ENCODE results near the gene SSTR4.

SSTR4 gene

DNA sequence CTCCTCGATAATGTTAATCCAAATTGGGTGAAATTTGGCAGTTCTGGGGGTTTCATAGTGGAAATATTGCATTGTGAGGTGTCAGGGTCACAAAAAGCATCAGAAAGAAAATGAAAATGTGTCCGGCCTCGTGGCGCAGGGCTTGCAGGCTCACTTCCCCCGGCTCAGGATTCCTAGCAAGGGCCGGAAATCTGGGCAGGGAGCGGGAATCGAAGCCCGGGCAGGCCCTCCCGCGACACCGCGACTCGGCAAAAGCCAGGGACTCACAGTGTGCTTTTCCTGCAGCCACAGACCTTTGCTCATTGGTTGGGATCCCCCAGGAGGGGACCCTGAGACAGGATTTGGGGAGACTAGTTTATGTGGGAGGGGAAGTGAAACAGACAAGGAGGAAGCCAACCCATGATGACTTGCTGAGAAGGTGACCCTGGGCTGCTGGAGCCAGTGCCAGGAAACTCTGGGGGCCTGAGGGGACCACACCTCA lies 51.9 kb downstream of the SSTR4 start:
- no peak for DNase-seq (ENCODE audit: low read depth)

DNA sequence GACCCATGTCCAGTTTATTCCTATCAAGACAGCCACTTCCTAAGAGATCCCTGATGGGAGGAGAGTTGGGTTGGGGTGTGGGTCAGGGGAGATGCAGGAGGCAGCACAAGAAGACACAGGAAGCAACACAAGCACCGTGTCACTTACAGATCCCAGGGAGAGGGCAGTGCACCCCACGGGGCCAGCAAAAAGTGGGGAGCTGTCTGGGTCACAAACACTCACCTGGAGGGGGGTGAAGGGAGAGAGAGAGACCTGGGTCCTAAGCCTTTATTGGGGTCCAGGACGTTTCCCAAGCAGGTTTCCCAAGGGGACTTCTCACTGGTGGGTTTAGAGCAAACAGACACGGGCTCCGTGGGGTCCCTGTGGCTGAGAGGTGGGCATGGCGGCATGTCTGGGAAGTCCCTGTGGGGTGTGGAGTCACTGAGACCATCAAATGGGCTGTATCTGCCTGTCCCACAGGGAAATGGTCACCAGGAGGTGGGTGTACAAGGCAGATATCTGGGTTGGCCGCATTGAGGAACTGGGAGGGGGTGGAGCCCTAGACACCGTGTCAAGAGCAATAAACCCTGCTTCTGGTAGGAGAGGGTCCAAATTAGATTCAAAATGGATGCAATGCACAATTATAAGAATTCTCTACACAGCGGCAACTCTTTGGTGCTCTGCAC lies 52.6 kb downstream of the SSTR4 start:
- no peak for DNase-seq (ENCODE audit: low read depth)
